ENCODE results near the gene SLC43A2.
"Not testable (repeated sequence)": the region's sequence is repeated elsewhere in the genome, so short reads cannot be mapped to it uniquely, and the experiment has no call there.

The SLC43A2 gene

GRCh38 chr17:1627982-1628855 lies at the start of gene SLC43A2:
Gene SLC43A2, minus strand, starts transcription at chr17:1628834. Its CDS starts 960 bp downstream, at chr17:1627874.
- DNase-seq, result peak; percentile 58

DNA sequence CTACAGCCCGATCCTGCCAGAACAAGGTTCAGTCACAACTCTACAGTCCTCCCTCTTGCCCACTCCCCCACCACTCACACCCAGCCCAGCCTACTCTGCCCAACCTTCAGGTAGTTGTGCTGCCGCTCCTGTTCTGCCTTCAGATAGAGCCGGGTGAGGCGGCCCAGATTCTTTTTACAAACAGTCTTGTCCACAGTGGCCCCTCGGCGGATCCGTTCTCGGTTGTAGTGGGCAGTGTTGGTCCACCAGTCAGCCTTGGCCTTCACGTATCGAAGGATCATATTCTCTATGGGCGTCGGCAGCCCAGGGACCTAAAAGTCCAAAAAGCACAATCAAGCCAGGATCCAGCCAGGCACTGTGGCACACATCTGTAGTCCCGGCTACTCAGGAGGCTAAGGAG lies 47.8 kb upstream of the SLC43A2 start:
- no peak for DNase-seq

- no peak for DNase-seq
Measured at GRCh38 chr17:1673041-1673785, 44.6 kb upstream of the SLC43A2 start.

GRCh38 chr17:1663934-1664333 lies 35.3 kb upstream of the SLC43A2 start:
- not testable (repeated sequence) for DNase-seq

DNA sequence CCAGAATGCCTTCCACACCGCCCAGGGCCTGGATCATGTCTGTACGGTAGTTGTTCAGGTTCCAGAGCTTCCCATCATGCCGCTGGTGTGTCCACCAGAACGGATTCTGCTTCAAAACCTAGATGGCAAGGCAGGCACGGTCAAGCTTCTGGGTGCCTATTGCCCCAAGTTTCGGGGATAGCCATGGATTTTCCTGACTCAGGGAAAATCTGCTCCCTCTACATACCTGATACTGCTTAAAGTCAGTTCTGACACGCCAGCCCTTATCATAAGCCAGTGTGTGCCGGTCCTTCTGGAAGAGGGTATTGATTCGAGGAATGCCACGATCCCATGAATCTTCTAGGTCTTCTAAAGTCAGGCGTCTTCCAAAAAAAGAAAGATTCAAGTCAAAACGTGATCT lies 32.4 kb upstream of the SLC43A2 start:
- no peak for DNase-seq

GRCh38 chr17:1658100-1658499 lies 29.5 kb upstream of the SLC43A2 start:
- DNase-seq, result no peak

DNA sequence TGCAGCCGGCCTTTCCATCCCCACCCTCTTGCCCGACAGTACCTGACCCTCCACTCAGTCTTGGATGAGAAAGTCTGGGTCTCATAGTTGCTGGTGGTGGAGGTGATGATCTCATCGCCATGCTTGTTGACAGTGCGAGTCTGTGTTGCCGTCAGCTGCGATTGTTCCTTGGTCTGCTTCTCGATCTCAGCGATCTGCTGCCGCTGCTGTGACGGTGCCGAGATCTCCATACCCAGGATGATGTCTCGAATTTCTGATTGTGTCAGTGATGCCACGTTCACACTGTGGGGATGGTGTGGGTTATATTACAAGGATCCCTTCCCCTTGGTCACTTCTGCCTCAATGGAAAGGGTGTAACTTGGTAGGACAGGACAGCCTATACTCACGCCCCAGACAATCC lies 25.1 kb upstream of the SLC43A2 start:
- no peak for DNase-seq

GRCh38 chr17:1652794-1653193 lies 24.2 kb upstream of the SLC43A2 start:
- DNase-seq, result not testable (repeated sequence)

DNA sequence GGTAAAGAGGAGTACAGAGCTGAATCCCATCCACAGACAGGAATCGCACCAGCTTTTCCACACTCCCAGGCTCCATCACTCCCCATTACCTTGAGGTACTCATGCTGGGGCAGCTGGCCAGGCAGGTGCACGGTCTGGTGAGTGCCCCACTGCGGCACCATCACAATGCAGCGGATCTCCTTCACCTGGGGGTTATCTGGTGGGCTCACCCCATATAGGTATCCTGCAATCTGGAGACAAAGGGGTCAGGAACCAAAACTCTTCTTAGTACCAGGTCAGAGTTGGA lies 22.9 kb upstream of the SLC43A2 start:
- DNase-seq, result no peak

DNA sequence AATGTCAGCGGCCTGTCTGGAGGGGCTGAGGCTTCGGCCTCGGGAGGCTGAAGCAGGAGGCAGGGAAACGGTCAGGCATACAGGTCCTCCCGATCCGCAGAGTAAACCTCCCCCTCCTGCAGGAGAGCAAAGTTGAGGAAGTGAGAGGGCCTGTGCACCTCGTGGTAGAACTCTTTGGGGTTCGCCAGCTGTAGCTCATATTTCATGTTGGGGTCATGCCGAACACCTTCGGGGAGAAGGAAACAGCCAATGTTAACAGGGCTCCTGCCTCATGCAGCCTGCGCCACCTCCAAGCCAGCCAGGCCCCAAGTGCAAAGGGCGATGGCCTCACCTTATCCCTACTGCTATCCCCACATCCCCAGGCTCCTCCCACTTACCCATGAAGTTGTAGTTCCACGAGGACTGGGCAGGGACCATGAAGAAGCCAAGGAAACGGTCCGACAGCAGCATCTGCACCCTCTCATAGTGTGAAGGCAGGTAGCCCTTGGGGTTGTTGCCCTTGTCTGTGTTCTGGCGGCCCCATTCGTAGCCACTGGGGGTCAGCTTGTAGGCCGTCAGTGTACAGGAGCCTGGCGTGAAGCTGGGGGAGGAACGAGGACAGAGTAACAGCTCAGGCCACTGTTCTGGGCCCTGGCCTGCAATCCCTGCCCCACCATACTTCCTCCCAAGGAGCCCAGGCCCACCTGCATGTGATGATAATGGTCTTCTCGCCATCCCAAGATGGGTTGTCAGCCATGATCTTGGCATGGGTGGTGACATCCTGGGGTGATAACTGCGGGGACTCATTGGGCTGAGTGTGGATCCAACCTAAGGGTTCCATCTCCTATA lies 22.3 kb upstream of the SLC43A2 start:
- no peak for DNase-seq

DNA sequence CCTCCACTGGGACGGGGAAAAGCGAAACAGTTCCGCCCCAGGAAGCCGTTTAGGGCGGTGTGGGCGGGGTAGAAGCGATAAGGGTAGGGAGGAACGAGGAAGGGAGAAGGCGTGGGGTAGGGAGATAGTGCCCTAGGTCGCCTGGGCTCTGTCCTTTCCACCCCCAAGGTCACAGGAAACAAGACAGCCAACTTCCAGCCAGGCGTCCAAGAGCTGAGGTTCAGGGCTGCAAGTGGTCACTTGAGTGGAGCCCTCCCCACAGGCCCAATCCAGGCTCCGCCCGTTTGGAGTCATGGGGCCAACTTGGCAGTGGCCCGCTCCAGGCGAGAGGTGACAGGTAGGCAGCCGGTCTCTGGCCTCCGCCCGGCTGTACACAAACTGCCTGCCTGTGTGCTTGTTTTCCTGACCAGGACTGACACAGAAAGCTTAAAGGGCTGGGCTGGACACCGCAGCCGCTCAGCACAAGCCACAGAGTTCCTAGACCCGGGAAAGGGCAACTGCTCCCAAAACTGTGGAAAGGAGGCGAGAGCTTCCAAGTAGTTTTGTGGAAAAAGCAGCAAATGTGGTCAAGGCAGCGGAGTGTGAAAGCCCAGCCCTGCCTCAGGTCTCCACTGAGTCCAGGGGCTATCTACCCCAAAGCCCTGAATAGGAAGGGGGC lies 21.3 kb upstream of the SLC43A2 start, which contains the start of gene RILP:
Gene RILP, minus strand, starts transcription at position 23 of the 658 bp plus-strand sequence. CDS start 62 bp downstream, outside the sequence.
- no peak for DNase-seq

DNA sequence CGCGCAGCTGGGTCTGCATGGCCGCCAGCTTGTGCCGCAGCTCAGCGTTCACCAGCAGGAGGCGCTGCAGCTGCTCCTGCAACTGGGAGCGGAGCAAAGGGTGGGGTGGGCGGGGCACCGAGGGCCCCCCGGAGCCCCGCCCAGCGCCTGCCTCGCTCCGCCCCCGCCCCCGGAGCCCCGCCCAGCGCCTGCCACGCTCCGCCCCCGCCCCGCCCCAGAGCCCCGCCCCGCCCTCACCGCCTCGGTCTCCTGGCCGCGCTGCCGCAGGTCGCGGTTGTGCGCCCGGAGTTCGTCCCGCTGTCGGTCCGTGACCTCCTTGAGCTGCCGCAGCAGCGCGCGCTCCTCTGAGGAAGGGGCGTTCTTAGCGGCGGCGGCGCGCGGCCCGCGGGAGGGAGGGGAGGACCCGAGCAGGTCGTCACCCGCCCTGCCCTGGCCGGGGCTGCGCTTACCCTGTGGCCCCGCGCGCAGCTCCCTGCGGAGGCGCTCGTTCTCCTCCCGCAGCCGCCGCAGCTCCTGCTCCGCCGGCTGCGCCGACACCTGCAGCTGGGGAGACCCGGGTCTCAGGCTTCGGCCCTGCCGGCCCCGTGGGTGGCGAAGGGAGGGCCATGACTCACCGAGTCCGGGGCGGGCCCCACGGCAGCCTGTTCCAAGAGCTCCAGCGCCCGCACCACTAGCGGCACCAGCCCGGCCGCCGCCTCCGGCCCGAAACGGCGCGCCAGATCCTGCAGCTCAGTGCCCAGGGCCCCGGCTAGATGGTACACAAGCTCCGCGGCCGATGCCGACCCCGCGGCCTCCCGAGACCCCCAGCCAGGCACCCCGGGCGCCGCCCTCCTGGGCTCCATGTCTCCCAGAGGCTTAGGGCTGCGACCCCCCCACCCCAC lies 20.6 kb upstream of the SLC43A2 start:
- DNase-seq, result peak; percentile 36

GRCh38 chr17:1648173-1648962 lies 19.7 kb upstream of the SLC43A2 start:
- DNase-seq, result no peak

- no peak for DNase-seq
Measured at GRCh38 chr17:1647802-1648171, 19.2 kb upstream of the SLC43A2 start.

DNA sequence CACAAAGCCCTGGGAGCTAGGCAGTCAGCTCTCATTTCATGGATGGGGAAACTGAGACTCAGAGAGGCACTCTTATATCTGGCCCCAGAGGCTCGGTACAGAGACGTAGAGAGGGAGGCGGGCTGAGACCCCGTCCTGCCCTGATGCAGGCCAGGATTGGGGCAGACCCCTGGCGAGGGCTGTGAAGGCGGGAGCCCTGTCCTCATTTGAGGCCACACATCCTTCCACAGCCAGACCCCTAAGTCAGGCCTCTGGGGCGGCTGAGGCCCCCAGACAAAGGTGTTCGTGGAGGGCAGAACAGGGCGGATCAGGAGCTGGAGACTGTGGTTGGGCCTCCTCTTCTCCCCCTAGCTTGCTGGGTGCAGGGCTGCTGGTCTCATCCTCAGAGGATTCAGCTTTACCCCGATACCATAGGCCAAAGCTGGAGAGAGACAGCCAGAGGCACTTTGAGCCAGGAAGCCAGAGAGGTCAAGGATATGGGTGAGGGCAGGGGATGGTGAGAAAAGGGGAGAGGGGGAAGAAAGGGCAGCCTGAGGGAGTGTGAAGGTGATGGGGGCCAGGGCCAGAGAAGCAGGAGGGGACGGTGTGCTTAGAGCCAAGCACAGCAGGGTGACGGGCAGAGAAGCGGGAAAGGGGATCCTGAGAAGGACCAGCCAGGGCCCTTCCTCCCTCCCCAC lies 17.7 kb upstream of the SLC43A2 start:
- DNase-seq, result no peak

- no peak for DNase-seq
Measured at GRCh38 chr17:1645207-1646171, 16.9 kb upstream of the SLC43A2 start, which contains the start of gene SCARF1. Gene SCARF1, minus strand, starts transcription at chr17:1645732. Its CDS starts 35 bp downstream, at chr17:1645697.

- no peak for DNase-seq
Measured at GRCh38 chr17:1644493-1645206, 16.0 kb upstream of the SLC43A2 start.

DNA sequence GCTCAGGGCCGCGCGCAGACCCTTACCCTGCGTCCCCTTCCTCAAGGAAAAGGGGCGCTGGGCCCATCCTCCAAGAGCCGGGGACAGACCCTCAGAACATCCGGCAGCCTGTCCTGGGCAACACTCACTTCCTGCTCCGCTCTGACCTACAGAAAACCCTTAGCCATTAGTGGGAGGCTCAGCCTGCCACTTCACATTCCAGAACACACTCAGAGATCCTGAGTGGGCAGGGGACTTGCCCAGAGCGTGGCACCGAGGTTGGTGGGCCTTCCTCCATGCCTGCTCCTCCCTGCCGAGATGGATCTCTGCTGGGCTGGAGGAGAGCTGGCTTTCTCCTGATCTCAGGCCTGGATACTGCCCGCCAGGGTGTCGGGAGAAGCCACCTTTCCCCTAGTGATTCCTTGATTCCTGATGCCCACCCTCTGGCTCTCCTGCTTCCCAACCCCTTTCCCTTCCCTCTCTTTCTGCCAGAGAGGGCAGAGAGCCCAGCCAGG lies 15.4 kb upstream of the SLC43A2 start:
- DNase-seq, result no peak

Data from NCI-H510A (cell line).